SU-DHL-6 (cell line): ENCODE data around the gene RGL1.

Experiments used
- CTCF ChIP-seq: fragments of 200-600 bp; sonication (generic); IDR thresholded peaks from one replicate; pipeline ENCODE4 v1.5.1; 2017; ENCODE audit warnings: antibody characterized with exemption, mild to moderate bottlenecking, low read length, moderate library complexity; ENCODE audit not compliant: insufficient read depth, poor library complexity, severe bottlenecking
- EZH2phosphoT487 ChIP-seq: fragments of 200-600 bp; sonication (generic), shearing (Covaris generic); conservative IDR thresholded peaks from 2 replicates; pipeline ENCODE4 v1.6.1; 2018; ENCODE audit warnings: mild to moderate bottlenecking, antibody characterized with exemption, low read length, moderate library complexity, mixed read lengths

GRCh38 chr1:183776731-183777130, 28.2 kb upstream of the RGL1 start:
- TF ChIP-seq CTCF (no peak), EZH2phosphoT487 (no peak)
